ENCODE measurements around the gene OR51E2.

The OR51E2 gene

GRCh38 chr11:4697585-4697984 lies at the start of gene OR51E2:
Gene OR51E2 (minus strand): TSS chr11:4697853. CDS start chr11:4682711, 15,142 bp downstream.
- peak; percentile 84 for DNase-seq

GRCh38 chr11:4740735-4741134 lies 43.1 kb upstream of the OR51E2 start:
- DNase-seq, result no peak

- DNase-seq, result no peak
Measured at GRCh38 chr11:4727171-4727570, 29.5 kb upstream of the OR51E2 start.

GRCh38 chr11:4722616-4723534 lies 25.2 kb upstream of the OR51E2 start:
- peak; percentile 56 for DNase-seq

- no peak for DNase-seq
Measured at GRCh38 chr11:4714300-4714699, 16.6 kb upstream of the OR51E2 start.

GRCh38 chr11:4713241-4713640 lies 15.6 kb upstream of the OR51E2 start:
- DNase-seq, result no peak

- DNase-seq, result no peak
Measured at GRCh38 chr11:4704790-4705334, 7.2 kb upstream of the OR51E2 start.

- no peak for DNase-seq
Measured at GRCh38 chr11:4704054-4704789, 6.6 kb upstream of the OR51E2 start, which contains the start of gene MMP26. Gene MMP26 (plus strand): TSS chr11:4704784.

GRCh38 chr11:4700436-4700820 lies 2.8 kb upstream of the OR51E2 start:
- DNase-seq, result no peak

- DNase-seq, result no peak
Measured at GRCh38 chr11:4699697-4700435, 2.2 kb upstream of the OR51E2 start.

GRCh38 chr11:4695442-4695841 lies 2.2 kb downstream of the OR51E2 start:
- no peak for DNase-seq

GRCh38 chr11:4684631-4685285 lies 12.9 kb downstream of the OR51E2 start:
- no peak for DNase-seq

GRCh38 chr11:4682623-4683419 lies 14.8 kb downstream of the OR51E2 start:
- no peak for DNase-seq

- no peak for DNase-seq
Measured at GRCh38 chr11:4680341-4680740, 17.3 kb downstream of the OR51E2 start.

- no peak for DNase-seq
Measured at GRCh38 chr11:4677948-4678347, 19.7 kb downstream of the OR51E2 start.

- no peak for DNase-seq
Measured at GRCh38 chr11:4673781-4674180, 23.9 kb downstream of the OR51E2 start.

GRCh38 chr11:4672470-4672869 lies 25.2 kb downstream of the OR51E2 start:
- no peak for DNase-seq

- DNase-seq, result no peak
Measured at GRCh38 chr11:4671741-4672140, 25.9 kb downstream of the OR51E2 start.

- DNase-seq, result no peak
Measured at GRCh38 chr11:4665424-4665823, 32.2 kb downstream of the OR51E2 start.

GRCh38 chr11:4664786-4665185 lies 32.9 kb downstream of the OR51E2 start:
- no peak for DNase-seq

- DNase-seq, result no peak
Measured at GRCh38 chr11:4664183-4664582, 33.5 kb downstream of the OR51E2 start.

GRCh38 chr11:4662876-4663275 lies 34.8 kb downstream of the OR51E2 start:
- no peak for DNase-seq

Measured in islet precursor cell (in vitro differentiated cells).